ENCODE data around the gene GARRE1. TPM values are rescaled to one million over a fixed set of nuclear protein-coding genes. Genes with fewer than 3 reads are reported as not detected.

GARRE1 gene
- total and polyA plus RNA-seq, 11 donors = 7.8 to 34.7 (median 20.6) TPM

GRCh38 chr19:34260771-34261173 is 6.4 kb downstream of the GARRE1 start:
- Histone ChIP-seq H3K9me3 (no peaks in the 10 kb centered on the region), H3K4me1 (peaks cover 3 to 68% (median 36%) of the 10 kb centered on the region in 12 donors), H3K27ac (no peak overlapping the region), H3K4me3 (no peak overlapping the region), H3K36me3 (peaks cover 0 to 2% (median 0%) of the 10 kb centered on the region in 9 donors), H3K27me3 (no peaks in the 10 kb centered on the region)
- DNase-seq = no peak
- ATAC-seq = peak in 2 of 4 donors; percentile 29 to 40
- TF ChIP-seq CTCF (IDR thresholded peaks at IDR 0.05) (no peak), POLR2A (IDR thresholded peaks at IDR 0.05) (no peak)
- intact Hi-C loops (cut with DNase I) = loop anchor here in 2 of 10 donors (5.0 to 10.0 kb wide), 2 partner anchors 72 to 74 kb away; no protein-coding TSS in a partner anchor
- WGBS, 4 donors = 22 to 32% (median 30%) methylated on average over 4 to 6 of the region's 6 CpGs

DNA sequence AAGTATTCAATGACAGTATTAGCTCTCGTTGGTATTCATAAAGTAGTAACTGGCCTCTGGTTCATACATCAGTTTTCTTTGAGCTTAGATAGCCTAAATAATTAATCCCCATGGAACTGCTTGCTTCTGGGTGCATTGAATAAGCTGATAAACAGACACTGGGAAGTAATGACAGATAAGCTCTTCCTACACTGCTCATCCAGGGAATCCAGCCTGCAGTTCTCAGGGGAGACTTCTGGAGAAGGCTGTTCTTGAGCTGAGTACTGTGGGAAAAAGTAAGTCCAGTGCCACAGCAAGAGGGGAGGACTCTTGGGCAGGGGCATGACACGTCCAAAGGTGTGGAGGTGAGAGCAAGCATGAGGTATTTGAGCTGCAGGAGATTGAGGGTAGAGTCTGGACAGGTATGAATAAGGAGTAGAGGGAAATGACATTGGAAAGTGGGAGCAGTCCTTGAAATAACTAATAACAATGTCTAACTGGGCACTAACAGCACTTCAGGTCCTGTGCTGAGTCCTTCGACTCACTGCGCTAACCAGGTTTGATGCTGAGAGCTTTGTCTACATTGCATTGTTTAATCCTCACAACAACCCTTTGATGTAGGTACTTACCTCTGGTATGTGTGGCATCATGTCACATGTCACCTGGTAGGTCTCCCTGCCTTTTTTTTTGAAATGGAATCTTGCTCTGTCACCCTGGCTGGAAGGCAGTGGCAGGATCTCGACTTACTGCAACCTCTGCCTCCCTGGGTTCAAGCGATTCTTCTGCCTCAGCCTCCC is 7.2 kb downstream of the GARRE1 start:
- intact Hi-C loops (cut with DNase I) = loop anchor here in 2 of 10 donors (5.0 to 10.0 kb wide), 2 partner anchors 71 to 73 kb away; no protein-coding TSS in a partner anchor
- peak overlapping the region in 1 of 12 donors; percentile 9 for H3K27ac ChIP-seq

GRCh38 chr19:34263745-34264237 is 9.4 kb downstream of the GARRE1 start:
- TF ChIP-seq POLR2A (IDR thresholded peaks at IDR 0.05) = no peak
- TF ChIP-seq CTCF (IDR thresholded peaks at IDR 0.05) = no peak
- 75 to 80% (median 77%) methylated on average over 8 of the region's 8 CpGs for WGBS, 4 donors
- H3K9me3 ChIP-seq = no peaks in the 10 kb centered on the region
- DNase-seq (no peak), ATAC-seq (no peak)
- H3K27ac ChIP-seq = no peak overlapping the region
- peaks cover 3 to 59% (median 31%) of the 10 kb centered on the region in 12 donors for H3K4me1 ChIP-seq
- no peak overlapping the region for H3K4me3 ChIP-seq
- peaks cover 0 to 2% (median 0%) of the 10 kb centered on the region in 9 donors for H3K36me3 ChIP-seq
- intact Hi-C loops (cut with DNase I) = loop anchor here in 2 of 10 donors (5.0 to 10.0 kb wide), 2 partner anchors 69 to 71 kb away; no protein-coding TSS in a partner anchor
- no peaks in the 10 kb centered on the region for H3K27me3 ChIP-seq

More for the DNA sequence above, 7.2 kb downstream of the GARRE1 start:
- H3K9me3 ChIP-seq = no peaks in the 10 kb centered on the region
- H3K27me3 ChIP-seq = no peaks in the 10 kb centered on the region
- peaks cover 0 to 2% (median 0%) of the 10 kb centered on the region in 9 donors for H3K36me3 ChIP-seq
- no peak overlapping the region for H3K4me3 ChIP-seq
- TF ChIP-seq POLR2A (IDR thresholded peaks at IDR 0.05) (no peak), CTCF (IDR thresholded peaks at IDR 0.05) (no peak)
- DNase-seq (no peak), ATAC-seq (peak in 1 of 4 donors; percentile 15)
- H3K4me1 ChIP-seq = peaks cover 3 to 60% (median 32%) of the 10 kb centered on the region in 12 donors
- WGBS, 4 donors = 68 to 76% (median 73%) methylated on average over 6 of the region's 6 CpGs

DNA sequence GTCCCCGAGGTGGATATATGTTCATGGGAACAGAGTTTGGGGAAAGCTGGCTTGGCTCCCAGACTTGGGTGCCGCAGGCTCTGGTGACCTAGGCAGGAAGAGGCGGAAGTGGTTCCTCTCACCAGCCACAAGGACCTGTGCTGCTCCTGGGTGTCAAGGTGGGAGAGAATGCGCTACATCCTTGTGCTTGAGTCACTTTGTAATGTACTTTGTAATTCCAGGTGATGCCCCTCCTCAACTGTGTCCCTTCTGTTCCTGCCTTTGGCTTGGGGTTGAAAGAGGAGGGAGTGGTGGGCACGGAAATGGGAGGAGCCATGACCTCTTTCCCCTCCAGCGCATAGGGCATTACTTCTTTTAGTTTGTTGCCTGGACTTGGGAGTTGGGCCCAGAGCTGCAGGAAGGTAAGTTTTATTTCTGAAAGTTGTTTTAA is 10.9 kb downstream of the GARRE1 start:
- Histone ChIP-seq H3K4me1 (peaks cover 0 to 60% (median 42%) of the 10 kb centered on the region in 12 donors), H3K36me3 (peaks cover 0 to 2% (median 0%) of the 10 kb centered on the region in 9 donors), H3K27me3 (no peaks in the 10 kb centered on the region), H3K9me3 (no peaks in the 10 kb centered on the region), H3K4me3 (peak overlapping the region in 11 of 12 donors; percentile 23 to 59 (median 45)), H3K27ac (peak overlapping the region; percentile 11 to 91 (median 72))
- intact Hi-C loops (cut with DNase I) = loop anchor here in 5 of 10 donors (1.0 to 10.0 kb wide), 3 partner anchors 10 to 70 kb away; no protein-coding TSS in a partner anchor
- DNase-seq = peak in 4 of 5 donors; percentile 34 to 56 (median 42)
- ATAC-seq = peak in 2 of 4 donors; percentile 27 to 28
- TF ChIP-seq CTCF (IDR thresholded peaks at IDR 0.05) (no peak), POLR2A (IDR thresholded peaks at IDR 0.05) (peak in 1 of 2 donors; percentile 43)
- 42 to 50% (median 43%) methylated on average over 6 of the region's 6 CpGs for WGBS, 4 donors

All from heart left ventricle (tissue), 16 donors.